A549 (cell line): Measurements from ENCODE around the gene HOXB3. TPM values are rescaled to one million over a fixed set of nuclear protein-coding genes. Genes with fewer than 3 reads are reported as not detected.

Experiments used
- ATAC-seq, 2 experiments: fragments of 200-7000 bp in 1 of 2; fragments of >200 bp in 1 of 2; cut with Nextera tagmentation in 1 of 2; cut with Tn5 transposase in 1 of 2; 3 replicates each; pipeline versions ENCODE4 v1.8.0 to v1.9.1; 2018 to 2020; ENCODE audit warnings: mild to moderate bottlenecking in 1 of 2, moderate library complexity in 1 of 2
- CTCF ChIA-PET: fragments of 300-600 bp; sonication (Branson Sonifier 250); formaldehyde crosslinking; extraction: SDS; loops from one replicate; lab custom pipeline; 2021; ENCODE audit warnings: antibody characterized with exemption, inconsistent platforms; lab: Yijun Ruan, JAX
- POLR2A ChIA-PET: fragments of 350-600 bp; formaldehyde crosslinking; extraction: SDS; loops from one replicate; lab custom pipeline; 2021; ENCODE audit warnings: antibody characterized with exemption, inconsistent platforms; lab: Yijun Ruan, JAX
- DNase-seq, 2 experiments: peaks; one replicate each; pipeline versions ENCODE4 v3.0.0 to v3.0.0-alpha.2; 2011 to 2016; ENCODE audit warnings: low read depth in 1 of 2, low spot score in 1 of 2
- FAIRE-seq: peaks from 2 replicates; lab custom pipeline; 2011; peaks lifted over from hg19 to GRCh38; lab: Jason Lieb, UNC
- H3K27ac ChIP-seq, 2 experiments: fragments of >200 bp; sonication (Bioruptor Twin); formaldehyde crosslinking; 3 replicates each; pipeline ENCODE4 v1.5.1; 2016 to 2017
- H3K4me1 ChIP-seq: fragments of >200 bp; sonication (Bioruptor Twin); formaldehyde crosslinking; 3 replicates; pipeline ENCODE4 v1.6.1; 2016
- H3K4me2 ChIP-seq: fragments of >200 bp; sonication (Bioruptor Twin); formaldehyde crosslinking; 3 replicates; pipeline ENCODE4 v1.6.1; 2016
- H3K4me3 ChIP-seq: fragments of >200 bp; sonication (Bioruptor Twin); formaldehyde crosslinking; 3 replicates; pipeline ENCODE4 v1.5.1; 2016
- H3K9me3 ChIP-seq: fragments of >200 bp; sonication (Bioruptor Twin); formaldehyde crosslinking; 3 replicates; pipeline ENCODE4 v1.6.1; 2016
- BHLHE40 ChIP-seq: IDR thresholded peaks from 2 replicates; pipeline ENCODE4 v1.6.1; 2012; ENCODE audit warnings: low read depth, low read length, inconsistent platforms
- CBX2 ChIP-seq: fragments of 200-600 bp; sonication (generic); IDR thresholded peaks from 2 replicates; pipeline ENCODE4 v1.6.1; 2016; ENCODE audit warnings: low read depth, mild to moderate bottlenecking, borderline replicate concordance
- CEBPB ChIP-seq, 2 experiments: fragments of >200 bp in 1 of 2; sonication (Bioruptor Twin) in 1 of 2; formaldehyde crosslinking in 1 of 2; IDR thresholded peaks; 2 replicates each; pipeline ENCODE4 v1.6.1; 2012 to 2016
- EHMT2 ChIP-seq: fragments of 200-600 bp; sonication (generic); IDR thresholded peaks from 2 replicates; pipeline ENCODE4 v1.6.1; 2016; ENCODE audit warnings: antibody characterized with exemption, low read depth, mild to moderate bottlenecking, moderate library complexity
- ELK1 ChIP-seq: fragments of 150-350 bp; IDR thresholded peaks from 2 replicates; pipeline ENCODE4 v1.6.1; 2014; ENCODE audit warnings: low read depth, mild to moderate bottlenecking, low read length
- FOXS1 ChIP-seq: fragments of 250-450 bp; sonication (Bioruptor Pico); IDR thresholded peaks from 2 replicates; pipeline ENCODE4 v1.5.0; 2020; ENCODE audit warnings: mild to moderate bottlenecking, moderate library complexity
- GATA3 ChIP-seq: IDR thresholded peaks from 2 replicates; pipeline ENCODE4 v1.6.1; 2012; ENCODE audit warnings: borderline replicate concordance
- HDAC2 ChIP-seq: fragments of 200-600 bp; sonication (generic); IDR thresholded peaks from 2 replicates; pipeline ENCODE4 v1.6.1; 2016
- HES2 ChIP-seq: fragments of >200 bp; sonication (Bioruptor Twin); formaldehyde crosslinking; IDR thresholded peaks from 2 replicates; pipeline ENCODE4 v1.6.1; 2016
- MAFK ChIP-seq: fragments of 450-650 bp; IDR thresholded peaks from 2 replicates; pipeline ENCODE4 v1.6.1; 2014; ENCODE audit not compliant: partially characterized antibody
- MAZ ChIP-seq: fragments of 150-350 bp; IDR thresholded peaks from 2 replicates; pipeline ENCODE4 v1.6.1; 2014; ENCODE audit warnings: antibody characterized with exemption, low read depth, low read length, borderline replicate concordance
- PBX3 ChIP-seq: IDR thresholded peaks from 2 replicates; pipeline ENCODE4 v1.6.1; 2012
- POLR2A ChIP-seq: IDR thresholded peaks from 2 replicates; pipeline ENCODE4 v1.6.1; 2012; ENCODE audit warnings: mild to moderate bottlenecking, low read length
- POLR2AphosphoS2 ChIP-seq: conservative IDR thresholded peaks from 2 replicates; pipeline ENCODE4 v1.6.1; 2012; ENCODE audit warnings: low read length, improper control_type of control experiment, inconsistent platforms
- RAD21 ChIP-seq, 2 experiments: fragments of >200 bp in 1 of 2; sonication (Bioruptor Twin) in 1 of 2; formaldehyde crosslinking in 1 of 2; IDR thresholded peaks in 1 of 2; conservative IDR thresholded peaks in 1 of 2; 2 replicates in 1 of 2; 3 replicates in 1 of 2; pipeline ENCODE4 v1.6.1; 2012 to 2018; ENCODE audit warnings: inconsistent platforms in 1 of 2
- REST ChIP-seq: fragments of 200-600 bp; sonication (generic); IDR thresholded peaks from 2 replicates; pipeline ENCODE4 v1.6.1; 2016; ENCODE audit warnings: antibody characterized with exemption, mild to moderate bottlenecking, moderate library complexity
- RFX5 ChIP-seq: fragments of 450-650 bp; IDR thresholded peaks from 2 replicates; pipeline ENCODE4 v1.7.1; 2014; ENCODE audit warnings: antibody characterized with exemption, mild to moderate bottlenecking, moderate library complexity
- RNF2 ChIP-seq: fragments of 200-600 bp; sonication (generic); IDR thresholded peaks from 2 replicates; pipeline ENCODE4 v1.6.1; 2016; ENCODE audit warnings: low read depth, mild to moderate bottlenecking, antibody characterized with exemption, moderate library complexity, borderline replicate concordance
- SMC3 ChIP-seq: fragments of >200 bp; sonication (Bioruptor Twin); formaldehyde crosslinking; IDR thresholded peaks from 3 replicates; pipeline ENCODE4 v1.6.1; 2018; ENCODE audit warnings: inconsistent platforms
- SREBF2 ChIP-seq: fragments of 450-650 bp; IDR thresholded peaks from 2 replicates; pipeline ENCODE4 v1.6.1; 2014; ENCODE audit warnings: mild to moderate bottlenecking, moderate library complexity
- TFCP2L1 ChIP-seq: fragments of 250-450 bp; sonication (Bioruptor Pico); IDR thresholded peaks from 2 replicates; pipeline ENCODE4 v1.5.0; 2021; ENCODE audit warnings: mild to moderate bottlenecking
- TP53 ChIP-seq: fragments of 250-450 bp; sonication (Bioruptor Pico); IDR thresholded peaks from 2 replicates; pipeline ENCODE4 v1.5.0; 2021; ENCODE audit warnings: mild to moderate bottlenecking, moderate library complexity
- ZC3H11A ChIP-seq: fragments of 450-650 bp; IDR thresholded peaks from 2 replicates; pipeline ENCODE4 v1.6.1; 2014; ENCODE audit warnings: antibody characterized with exemption, mild to moderate bottlenecking
- ZNF302 ChIP-seq: fragments of 250-450 bp; sonication (Bioruptor Pico); IDR thresholded peaks from 2 replicates; pipeline ENCODE4 v1.9.0; 2021; ENCODE audit warnings: inconsistent platforms, mild to moderate bottlenecking, moderate library complexity
- WGBS: methylation state at CpG from one replicate; pipeline ENCODE4 v1.1.6; 2017; ENCODE audit errors: missing lambda C conversion rate; 5-methylcytosine and 5-hydroxymethylcytosine counted together
- polyA plus RNA-seq, 4 experiments: library from polyadenylated mRNA; depleted of rRNA in 3 of 4; stranded (reverse); fragments of >200 nt; fragmentation: RNase III in 1 of 4; extraction: RNeasy Plus Mini Kit Qiagen cat#74134 plus additional on column Dnase treatment in 1 of 4; gene quantifications; 2 replicates in 3 of 4; 3 replicates in 1 of 4; pipeline ENCODE4 v1.2.3, GENCODE V29; 2011 to 2017
- TF ChIP-seq, protein P1 (sequence below): fragments of 250-450 bp; sonication (Bioruptor Pico); IDR thresholded peaks from 2 replicates; pipeline ENCODE4 v1.5.0; 2020; ENCODE audit warnings: low read depth, mild to moderate bottlenecking, moderate library complexity
- TF ChIP-seq, protein P2 (sequence below): IDR thresholded peaks from 2 replicates; pipeline ENCODE4 v1.6.1; 2012
- TF ChIP-seq, protein P3 (sequence below): fragments of >200 bp; sonication (Bioruptor Twin); formaldehyde crosslinking; IDR thresholded peaks from 3 replicates; pipeline ENCODE4 v1.5.1; 2016
- TF ChIP-seq, protein P4 (sequence below): IDR thresholded peaks from 2 replicates; pipeline ENCODE4 v1.6.1; 2012; ENCODE audit warnings: low read depth, borderline replicate concordance

HOXB3 gene
- polyA plus RNA-seq, 2 of the 4 experiments (the other 2 are of a cell fraction), result 8.6 to 17.0 TPM

GRCh38 chr17:48504953-48505352, 85.1 kb downstream of the HOXB3 start:
- ATAC-seq (no peak), DNase-seq (no peak), FAIRE-seq (no peak)
- H3K4me1 ChIP-seq, result peaks cover 30% of the 10 kb centered on the region
- H3K4me2 ChIP-seq, result no peak overlapping the region
- WGBS, result 78% methylated on average over 2 of the region's 2 CpGs
- POLR2A ChIA-PET, result no interaction called here
- no peak overlapping the region for H3K4me3 ChIP-seq
- H3K9me3 ChIP-seq, result no peaks in the 10 kb centered on the region
- no peak for TF ChIP-seq PBX3
- no peak for TF ChIP-seq BHLHE40
- TF ChIP-seq REST, result no peak
- TF ChIP-seq CBX2, result no peak
- no peak for TF ChIP-seq TP53 (CRISPR knock-in tag)
- TF ChIP-seq, protein P1, sequence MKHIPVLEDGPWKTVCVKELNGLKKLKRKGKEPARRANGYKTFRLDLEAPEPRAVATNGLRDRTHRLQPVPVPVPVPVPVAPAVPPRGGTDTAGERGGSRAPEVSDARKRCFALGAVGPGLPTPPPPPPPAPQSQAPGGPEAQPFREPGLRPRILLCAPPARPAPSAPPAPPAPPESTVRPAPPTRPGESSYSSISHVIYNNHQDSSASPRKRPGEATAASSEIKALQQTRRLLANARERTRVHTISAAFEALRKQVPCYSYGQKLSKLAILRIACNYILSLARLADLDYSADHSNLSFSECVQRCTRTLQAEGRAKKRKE (CRISPR knock-in tag), result no peak
- TF ChIP-seq, protein P2, sequence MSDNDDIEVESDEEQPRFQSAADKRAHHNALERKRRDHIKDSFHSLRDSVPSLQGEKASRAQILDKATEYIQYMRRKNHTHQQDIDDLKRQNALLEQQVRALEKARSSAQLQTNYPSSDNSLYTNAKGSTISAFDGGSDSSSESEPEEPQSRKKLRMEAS, result no peak
- TF ChIP-seq HES2, result no peak
- no peak for TF ChIP-seq GATA3
- TF ChIP-seq RAD21 (conservative IDR thresholded peaks at IDR 0.05 in 1 of 2, IDR thresholded peaks at IDR 0.05 in 1 of 2), result no peak
- no peak for TF ChIP-seq TFCP2L1 (CRISPR knock-in tag)
- no peak for TF ChIP-seq MAZ
- no peak for TF ChIP-seq ZC3H11A
- H3K27ac ChIP-seq, result peak overlapping the region in 1 of 2 experiments; percentile 25; a peak in 2 of 6 replicates
- CTCF ChIA-PET, result interaction anchor here (0.9 to 5.2 kb wide), 7 partner anchors 12 to 187 kb away, joined by 3 to 41 read pairs (median 4); partner anchors contain the start of gene HOXB5

DNA sequence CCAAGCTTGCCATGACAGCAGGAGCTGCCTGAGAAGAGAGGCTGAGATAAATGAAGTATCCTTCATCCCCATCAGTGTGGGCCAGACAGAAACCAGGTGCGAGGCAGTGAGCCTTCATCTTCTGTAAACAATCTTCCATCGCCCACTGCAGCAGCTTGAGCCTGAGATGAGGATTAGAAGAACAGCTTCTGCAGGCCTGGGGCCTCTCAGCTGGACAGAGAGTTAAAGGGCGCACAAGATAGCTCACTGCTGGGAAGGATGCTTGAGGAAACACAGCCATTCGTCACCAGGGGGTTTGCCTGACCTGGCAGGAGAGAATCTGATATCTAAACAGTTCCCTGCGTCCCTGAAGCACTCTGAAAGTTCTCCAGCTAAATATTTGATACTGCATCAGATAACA, 86.3 kb downstream of the HOXB3 start:
- FAIRE-seq (no peak), ATAC-seq (no peak), DNase-seq (no peak)
- Histone ChIP-seq H3K27ac (0 out of 6 replicates have a peak overlapping the region, but pooled peaks of 1 of the 2 experiments have one; percentile 5), H3K9me3 (no peaks in the 10 kb centered on the region), H3K4me3 (no peak overlapping the region), H3K4me2 (no peak overlapping the region), H3K4me1 (peaks cover 34% of the 10 kb centered on the region)
- 65% methylated on average over 5 of the region's 5 CpGs for WGBS
- POLR2A ChIA-PET, result no interaction called here
- CTCF ChIA-PET, result interaction anchor here (0.6 to 5.2 kb wide), 9 partner anchors 10 to 289 kb away, joined by 3 to 41 read pairs (median 4); no protein-coding TSS in a partner anchor
- TF ChIP-seq HDAC2 (no peak), RAD21 (conservative IDR thresholded peaks at IDR 0.05 in 1 of 2, IDR thresholded peaks at IDR 0.05 in 1 of 2) (no peak), SMC3 (no peak), SREBF2 (no peak), CEBPB (IDR thresholded peaks at IDR 0.05) (no peak), RFX5 (no peak), ELK1 (no peak), POLR2A (no peak), EHMT2 (no peak), RNF2 (no peak), POLR2AphosphoS2 (no peak), FOXS1 (no peak), CBX2 (no peak), MAZ (no peak), ZNF302 (CRISPR knock-in tag) (no peak), MAFK (no peak)
- TF ChIP-seq, protein P3, sequence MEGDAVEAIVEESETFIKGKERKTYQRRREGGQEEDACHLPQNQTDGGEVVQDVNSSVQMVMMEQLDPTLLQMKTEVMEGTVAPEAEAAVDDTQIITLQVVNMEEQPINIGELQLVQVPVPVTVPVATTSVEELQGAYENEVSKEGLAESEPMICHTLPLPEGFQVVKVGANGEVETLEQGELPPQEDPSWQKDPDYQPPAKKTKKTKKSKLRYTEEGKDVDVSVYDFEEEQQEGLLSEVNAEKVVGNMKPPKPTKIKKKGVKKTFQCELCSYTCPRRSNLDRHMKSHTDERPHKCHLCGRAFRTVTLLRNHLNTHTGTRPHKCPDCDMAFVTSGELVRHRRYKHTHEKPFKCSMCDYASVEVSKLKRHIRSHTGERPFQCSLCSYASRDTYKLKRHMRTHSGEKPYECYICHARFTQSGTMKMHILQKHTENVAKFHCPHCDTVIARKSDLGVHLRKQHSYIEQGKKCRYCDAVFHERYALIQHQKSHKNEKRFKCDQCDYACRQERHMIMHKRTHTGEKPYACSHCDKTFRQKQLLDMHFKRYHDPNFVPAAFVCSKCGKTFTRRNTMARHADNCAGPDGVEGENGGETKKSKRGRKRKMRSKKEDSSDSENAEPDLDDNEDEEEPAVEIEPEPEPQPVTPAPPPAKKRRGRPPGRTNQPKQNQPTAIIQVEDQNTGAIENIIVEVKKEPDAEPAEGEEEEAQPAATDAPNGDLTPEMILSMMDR, result no peak
- TF ChIP-seq, protein P2, result no peak
- TF ChIP-seq, protein P4, sequence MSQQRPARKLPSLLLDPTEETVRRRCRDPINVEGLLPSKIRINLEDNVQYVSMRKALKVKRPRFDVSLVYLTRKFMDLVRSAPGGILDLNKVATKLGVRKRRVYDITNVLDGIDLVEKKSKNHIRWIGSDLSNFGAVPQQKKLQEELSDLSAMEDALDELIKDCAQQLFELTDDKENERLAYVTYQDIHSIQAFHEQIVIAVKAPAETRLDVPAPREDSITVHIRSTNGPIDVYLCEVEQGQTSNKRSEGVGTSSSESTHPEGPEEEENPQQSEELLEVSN, result no peak
